ENCODE measurements around the gene CCND2.
A peak's percentile ranks its signal among the peaks of the same experiment; 100 is the strongest.
"Not testable (repeated sequence)": the region's sequence is repeated elsewhere in the genome, so short reads cannot be mapped to it uniquely, and the experiment has no call there.

Gene CCND2

GRCh38 chr12:4273652-4274395, at the start of gene CCND2:
TSS of gene CCND2 (plus strand) at chr12:4273762. CDS start at chr12:4274041, 279 bp downstream.
- H3K4me3 ChIP-seq: peak within 1 kb of the TSS; percentile 49 to 76 (median 65)

GRCh38 chr12:4224206-4224889, 49.2 kb upstream of the CCND2 start:
- no peak overlapping the region for H3K4me3 ChIP-seq

More at GRCh38 chr12:4273652-4274395, at the start of gene CCND2:
- H3K27ac ChIP-seq: peak within 1 kb of the TSS; percentile 13 to 96 (median 84)

GRCh38 chr12:4225571-4225970, 48.0 kb upstream of the CCND2 start:
- H3K4me3 ChIP-seq: no peak overlapping the region
- no peak overlapping the region for H3K27ac ChIP-seq

More at GRCh38 chr12:4224206-4224889, 49.2 kb upstream of the CCND2 start:
- no peak overlapping the region for H3K27ac ChIP-seq

GRCh38 chr12:4227046-4227445, 46.5 kb upstream of the CCND2 start:
- Histone ChIP-seq H3K27ac (no peak overlapping the region), H3K4me3 (no peak overlapping the region)

- Histone ChIP-seq H3K4me3 (no peak overlapping the region), H3K27ac (no peak overlapping the region)
Observed at GRCh38 chr12:4228122-4228580, 45.4 kb upstream of the CCND2 start.

GRCh38 chr12:4230526-4230925, 43.0 kb upstream of the CCND2 start:
- Histone ChIP-seq H3K27ac (no peak overlapping the region), H3K4me3 (no peak overlapping the region)

GRCh38 chr12:4238577-4238976, 35.0 kb upstream of the CCND2 start:
- Histone ChIP-seq H3K27ac (no peak overlapping the region), H3K4me3 (no peak overlapping the region)

- Histone ChIP-seq H3K4me3 (no peak overlapping the region), H3K27ac (no peak overlapping the region)
Observed at GRCh38 chr12:4239746-4240145, 33.8 kb upstream of the CCND2 start.

- H3K4me3 ChIP-seq: no peak overlapping the region
- no peak overlapping the region for H3K27ac ChIP-seq
Observed at GRCh38 chr12:4240161-4240783, 33.3 kb upstream of the CCND2 start.

- Histone ChIP-seq H3K27ac (no peak overlapping the region), H3K4me3 (no peak overlapping the region)
Observed at GRCh38 chr12:4240981-4241380, 32.6 kb upstream of the CCND2 start.

GRCh38 chr12:4241592-4241991, 32.0 kb upstream of the CCND2 start:
- no peak overlapping the region for H3K4me3 ChIP-seq
- H3K27ac ChIP-seq: no peak overlapping the region

- Histone ChIP-seq H3K27ac (no peak overlapping the region), H3K4me3 (no peak overlapping the region)
Observed at GRCh38 chr12:4242595-4242994, 31.0 kb upstream of the CCND2 start.

- no peak overlapping the region for H3K4me3 ChIP-seq
- no peak overlapping the region for H3K27ac ChIP-seq
Observed at GRCh38 chr12:4243091-4243490, 30.5 kb upstream of the CCND2 start.

GRCh38 chr12:4243491-4244100, 30.0 kb upstream of the CCND2 start:
- H3K4me3 ChIP-seq, H3K27ac ChIP-seq: not testable (repeated sequence)

- no peak overlapping the region for H3K27ac ChIP-seq
- H3K4me3 ChIP-seq: no peak overlapping the region
Observed at GRCh38 chr12:4244868-4245267, 28.7 kb upstream of the CCND2 start.

- Histone ChIP-seq H3K27ac (no peak overlapping the region), H3K4me3 (no peak overlapping the region)
Observed at GRCh38 chr12:4245446-4245845, 28.1 kb upstream of the CCND2 start.

GRCh38 chr12:4246116-4246515, 27.4 kb upstream of the CCND2 start:
- Histone ChIP-seq H3K4me3 (no peak overlapping the region), H3K27ac (no peak overlapping the region)

GRCh38 chr12:4250691-4251090, 22.9 kb upstream of the CCND2 start:
- H3K4me3 ChIP-seq: no peak overlapping the region
- H3K27ac ChIP-seq: no peak overlapping the region

GRCh38 chr12:4251216-4251891, 22.2 kb upstream of the CCND2 start:
- Histone ChIP-seq H3K4me3 (no peak overlapping the region), H3K27ac (no peak overlapping the region)

- Histone ChIP-seq H3K4me3 (no peak overlapping the region), H3K27ac (no peak overlapping the region)
Observed at GRCh38 chr12:4251967-4252366, 21.6 kb upstream of the CCND2 start.

All from skin epidermis (tissue), 12 donors.